ENCODE results near the gene CTNNA2. TPM values are rescaled to one million over a fixed set of nuclear protein-coding genes. Genes with fewer than 3 reads are reported as not detected.

The CTNNA2 gene
- total and polyA plus RNA-seq, 12 donors = 0.09 to 0.57 (median 0.15) TPM; not detected in 9

GRCh38 chr2:80078290-80079036 lies 565.6 kb downstream of the CTNNA2 start:
- intact Hi-C loops (cut with DNase I) = loop anchor here in 1 of 10 donors (10.0 kb wide), 1 partner anchor 156 kb away; no protein-coding TSS in a partner anchor
- H3K9me3 ChIP-seq = no peaks in the 10 kb centered on the region
- no peaks in the 10 kb centered on the region for H3K4me1 ChIP-seq
- no peak overlapping the region for H3K4me3 ChIP-seq
- H3K36me3 ChIP-seq = no peaks in the 10 kb centered on the region
- DNase-seq (no peak), ATAC-seq (no peak)
- no peak overlapping the region for H3K27ac ChIP-seq
- no peak for TF ChIP-seq CTCF (IDR thresholded peaks at IDR 0.05)
- 93 to 95% methylated on average over 6 of the region's 6 CpGs for WGBS, 2 donors
- peaks cover 0 to 9% (median 0%) of the 10 kb centered on the region in 7 donors for H3K27me3 ChIP-seq

- intact Hi-C loops (cut with DNase I) = no loop called here
- no peaks in the 10 kb centered on the region for H3K9me3 ChIP-seq
- H3K27ac ChIP-seq = no peak overlapping the region
- peaks cover 0 to 4% (median 0%) of the 10 kb centered on the region in 7 donors for H3K27me3 ChIP-seq
- ATAC-seq = no peak
- H3K36me3 ChIP-seq = no peaks in the 10 kb centered on the region
- no peak for DNase-seq
- H3K4me1 ChIP-seq = no peaks in the 10 kb centered on the region
- 75 to 77% methylated on average over 9 of the region's 9 CpGs for WGBS, 2 donors
- TF ChIP-seq CTCF (IDR thresholded peaks at IDR 0.05) = no peak
- no peak overlapping the region for H3K4me3 ChIP-seq
Observed at GRCh38 chr2:80080957-80081356, 568.1 kb downstream of the CTNNA2 start.

- H3K27ac ChIP-seq = no peak overlapping the region
- no peak for TF ChIP-seq CTCF (IDR thresholded peaks at IDR 0.05)
- H3K27me3 ChIP-seq = peaks cover 0 to 4% (median 0%) of the 10 kb centered on the region in 7 donors
- WGBS, 2 donors = 31 to 32% methylated on average over 2 of the region's 2 CpGs
- DNase-seq (no peak), ATAC-seq (no peak)
- no peaks in the 10 kb centered on the region for H3K4me1 ChIP-seq
- H3K36me3 ChIP-seq = no peaks in the 10 kb centered on the region
- H3K4me3 ChIP-seq = no peak overlapping the region
- intact Hi-C loops (cut with DNase I) = no loop called here
- H3K9me3 ChIP-seq = no peaks in the 10 kb centered on the region
Observed at GRCh38 chr2:80086831-80087230, 574.0 kb downstream of the CTNNA2 start.

- H3K9me3 ChIP-seq = no peaks in the 10 kb centered on the region
- DNase-seq = no peak
- no peak overlapping the region for H3K4me3 ChIP-seq
- no peaks in the 10 kb centered on the region for H3K27me3 ChIP-seq
- H3K4me1 ChIP-seq = no peaks in the 10 kb centered on the region
- no peak overlapping the region for H3K27ac ChIP-seq
- no peak for TF ChIP-seq CTCF (IDR thresholded peaks at IDR 0.05)
- intact Hi-C loops (cut with DNase I) = no loop called here
- 48 to 64% methylated on average over 4 of the region's 4 CpGs for WGBS, 2 donors
- no peaks in the 10 kb centered on the region for H3K36me3 ChIP-seq
- ATAC-seq = no peak
Observed at GRCh38 chr2:80091237-80091636, 578.4 kb downstream of the CTNNA2 start.

Measured in heart right ventricle (tissue), 16 donors.